OCI-LY1 (cell line): ENCODE results near the gene CBX6.

Experiments
- H2AFZ ChIP-seq: fragments of 200-600 bp; sonication (generic), shearing (Covaris generic); 2 replicates; pipeline ENCODE4 v1.6.0; 2014; ENCODE audit warnings: antibody characterized with exemption, mild to moderate bottlenecking, low read length
- H3F3A ChIP-seq: fragments of 200-600 bp; sonication (generic), shearing (Covaris generic); 2 replicates; pipeline ENCODE4 v1.6.0; 2014; ENCODE audit warnings: mild to moderate bottlenecking, antibody characterized with exemption, low read length, moderate library complexity; ENCODE audit not compliant: insufficient read depth
- H3K27ac ChIP-seq: fragments of 200-600 bp; sonication (generic); 2 replicates; pipeline ENCODE4 v1.5.1; 2014; ENCODE audit warnings: low read length, mixed run types, mild to moderate bottlenecking, low read depth; ENCODE audit not compliant: poor library complexity, severe bottlenecking
- H3K27me3 ChIP-seq: fragments of 200-600 bp; sonication (generic); 2 replicates; pipeline ENCODE4 v1.6.0; 2014; ENCODE audit warnings: antibody characterized with exemption, mild to moderate bottlenecking, low read length, moderate library complexity; ENCODE audit not compliant: insufficient read depth
- H3K36me3 ChIP-seq: fragments of 200-600 bp; sonication (generic); 2 replicates; pipeline ENCODE4 v1.6.1; 2014; ENCODE audit warnings: mild to moderate bottlenecking, antibody characterized with exemption, low read length, moderate library complexity, mixed read lengths; ENCODE audit not compliant: insufficient read depth
- H3K4me1 ChIP-seq: fragments of 200-600 bp; sonication (generic); 2 replicates; pipeline ENCODE4 v1.5.1; 2014; ENCODE audit warnings: mild to moderate bottlenecking, low read length, moderate library complexity; ENCODE audit not compliant: insufficient read depth, severe bottlenecking
- H3K4me2 ChIP-seq: fragments of 200-600 bp; sonication (generic), shearing (Covaris generic); 2 replicates; pipeline ENCODE4 v1.6.1; 2014; ENCODE audit warnings: low read length
- H3K4me3 ChIP-seq: fragments of 200-600 bp; sonication (generic); 2 replicates; pipeline ENCODE4 v1.5.1; 2014; ENCODE audit warnings: low read length, low read depth, mild to moderate bottlenecking, mixed read lengths; ENCODE audit not compliant: poor library complexity, severe bottlenecking
- H3K79me2 ChIP-seq: fragments of 200-600 bp; shearing (Covaris generic); 2 replicates; pipeline ENCODE4 v1.6.1; 2016; ENCODE audit warnings: mixed run types, low read length, mixed read lengths; ENCODE audit not compliant: insufficient read depth
- H3K9ac ChIP-seq: fragments of 200-600 bp; sonication (generic), shearing (Covaris generic); 2 replicates; pipeline ENCODE4 v1.6.1; 2014; ENCODE audit warnings: mild to moderate bottlenecking, low read length, mixed read lengths
- H3K9me2 ChIP-seq: fragments of 200-600 bp; sonication (generic), shearing (Covaris generic); 2 replicates; pipeline ENCODE4 v1.6.1; 2014; ENCODE audit warnings: low read depth, mild to moderate bottlenecking, low read length, mixed read lengths
- H3K9me3 ChIP-seq: fragments of 200-600 bp; shearing (Covaris generic); 2 replicates; pipeline ENCODE4 v1.6.1; 2014; ENCODE audit warnings: low read length, mixed read lengths
- H4K20me1 ChIP-seq: fragments of 200-600 bp; sonication (generic), shearing (Covaris generic); 2 replicates; pipeline ENCODE4 v1.6.0; 2016; ENCODE audit warnings: mild to moderate bottlenecking, low read length; ENCODE audit not compliant: insufficient read depth
- EZH2 ChIP-seq: fragments of 200-600 bp; sonication (generic), shearing (Covaris generic); IDR thresholded peaks from 2 replicates; pipeline ENCODE4 v1.8.0; 2017; ENCODE audit warnings: borderline replicate concordance, mixed run types, mild to moderate bottlenecking, antibody characterized with exemption, low read length, moderate library complexity, mixed read lengths
- TF ChIP-seq, protein P1 (sequence below): fragments of 200-600 bp; sonication (generic), shearing (Covaris generic); IDR thresholded peaks from 2 replicates; pipeline ENCODE4 v1.5.1; 2017; ENCODE audit warnings: mild to moderate bottlenecking, antibody characterized with exemption, low read length, moderate library complexity, mixed read lengths

CBX6 gene

GRCh38 chr22:38872172-38872830, at the start of gene CBX6:
Gene CBX6 (minus strand): TSS chr22:38872216. CDS start chr22:38872190, 26 bp downstream.
- peaks cover 26% of the 10 kb centered on the region for H3K36me3 ChIP-seq
- H3K27ac ChIP-seq = peak within 1 kb of the TSS; percentile 71
- peak within 1 kb of the TSS; percentile 90 for H3K4me3 ChIP-seq
- H3K9me2 ChIP-seq = no peaks in the 10 kb centered on the region
- no peaks in the 10 kb centered on the region for H3K79me2 ChIP-seq
- no peak for TF ChIP-seq EZH2
- TF ChIP-seq, protein P1, sequence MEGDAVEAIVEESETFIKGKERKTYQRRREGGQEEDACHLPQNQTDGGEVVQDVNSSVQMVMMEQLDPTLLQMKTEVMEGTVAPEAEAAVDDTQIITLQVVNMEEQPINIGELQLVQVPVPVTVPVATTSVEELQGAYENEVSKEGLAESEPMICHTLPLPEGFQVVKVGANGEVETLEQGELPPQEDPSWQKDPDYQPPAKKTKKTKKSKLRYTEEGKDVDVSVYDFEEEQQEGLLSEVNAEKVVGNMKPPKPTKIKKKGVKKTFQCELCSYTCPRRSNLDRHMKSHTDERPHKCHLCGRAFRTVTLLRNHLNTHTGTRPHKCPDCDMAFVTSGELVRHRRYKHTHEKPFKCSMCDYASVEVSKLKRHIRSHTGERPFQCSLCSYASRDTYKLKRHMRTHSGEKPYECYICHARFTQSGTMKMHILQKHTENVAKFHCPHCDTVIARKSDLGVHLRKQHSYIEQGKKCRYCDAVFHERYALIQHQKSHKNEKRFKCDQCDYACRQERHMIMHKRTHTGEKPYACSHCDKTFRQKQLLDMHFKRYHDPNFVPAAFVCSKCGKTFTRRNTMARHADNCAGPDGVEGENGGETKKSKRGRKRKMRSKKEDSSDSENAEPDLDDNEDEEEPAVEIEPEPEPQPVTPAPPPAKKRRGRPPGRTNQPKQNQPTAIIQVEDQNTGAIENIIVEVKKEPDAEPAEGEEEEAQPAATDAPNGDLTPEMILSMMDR = no peak
- H3K9ac ChIP-seq = peak within 1 kb of the TSS; percentile 90
- no peaks in the 10 kb centered on the region for H4K20me1 ChIP-seq
- H3K27me3 ChIP-seq = 0 out of 2 replicates have a peak, but pooled peaks cover 5% of the 10 kb centered on the region
- H3K9me3 ChIP-seq = no peaks in the 10 kb centered on the region
- peak within 1 kb of the TSS; percentile 84 for H3K4me2 ChIP-seq
- no peak within 1 kb of the TSS for H2AFZ ChIP-seq
- H3K4me1 ChIP-seq = peaks cover 32% of the 10 kb centered on the region
- H3F3A ChIP-seq = no peaks in the 10 kb centered on the region

GRCh38 chr22:38921806-38922205, 49.8 kb upstream of the CBX6 start:
- H3K36me3 ChIP-seq = no peaks in the 10 kb centered on the region
- no peaks in the 10 kb centered on the region for H3K4me1 ChIP-seq
- no peak overlapping the region for H3K4me2 ChIP-seq
- H2AFZ ChIP-seq = no peak overlapping the region
- H3K9me3 ChIP-seq = no peaks in the 10 kb centered on the region
- H3F3A ChIP-seq = no peaks in the 10 kb centered on the region
- no peak overlapping the region for H3K4me3 ChIP-seq
- H3K27me3 ChIP-seq = no peaks in the 10 kb centered on the region
- H3K9ac ChIP-seq = no peak overlapping the region
- H3K9me2 ChIP-seq = no peaks in the 10 kb centered on the region
- H3K79me2 ChIP-seq = no peaks in the 10 kb centered on the region
- H4K20me1 ChIP-seq = no peaks in the 10 kb centered on the region
- TF ChIP-seq, protein P1 = no peak
- TF ChIP-seq EZH2 = no peak
- no peak overlapping the region for H3K27ac ChIP-seq

DNA sequence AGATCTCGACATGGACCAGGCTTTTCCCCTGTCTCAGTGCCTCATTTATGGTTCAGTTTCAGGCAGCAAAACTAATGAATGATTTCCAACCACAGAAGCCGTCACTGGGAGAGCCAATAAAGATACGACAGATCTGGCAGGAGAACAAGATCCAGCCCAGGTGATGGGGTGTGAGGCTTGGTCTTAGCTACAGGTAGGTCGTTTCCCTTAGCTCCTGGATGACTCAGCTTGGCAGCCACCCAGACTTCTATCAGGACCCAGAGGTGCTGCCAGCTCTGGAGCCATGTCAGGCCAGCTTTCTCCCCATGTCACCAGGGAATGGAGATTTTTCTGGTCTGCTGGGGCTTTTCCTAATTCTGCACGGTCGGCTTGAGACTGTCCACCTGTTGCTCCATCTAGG, 49.1 kb upstream of the CBX6 start:
- no peak overlapping the region for H3K9ac ChIP-seq
- H3K27me3 ChIP-seq = no peaks in the 10 kb centered on the region
- no peak overlapping the region for H3K4me3 ChIP-seq
- no peaks in the 10 kb centered on the region for H3F3A ChIP-seq
- no peak overlapping the region for H3K27ac ChIP-seq
- no peaks in the 10 kb centered on the region for H3K79me2 ChIP-seq
- no peaks in the 10 kb centered on the region for H4K20me1 ChIP-seq
- TF ChIP-seq EZH2 = no peak
- TF ChIP-seq, protein P1 = no peak
- H3K36me3 ChIP-seq = no peaks in the 10 kb centered on the region
- no peak overlapping the region for H3K4me2 ChIP-seq
- H3K9me2 ChIP-seq = no peaks in the 10 kb centered on the region
- no peaks in the 10 kb centered on the region for H3K4me1 ChIP-seq
- H3K9me3 ChIP-seq = no peaks in the 10 kb centered on the region
- H2AFZ ChIP-seq = no peak overlapping the region
